H9 (cell line): Measurements from ENCODE around the gene MTCL1. TPM values are rescaled to one million over a fixed set of nuclear protein-coding genes. Genes with fewer than 3 reads are reported as not detected.

Source experiments
- DNase-seq: peaks from one replicate; pipeline ENCODE4 v3.0.0-alpha.2; 2017
- H2AFZ ChIP-seq: one replicate; pipeline ENCODE4 v1.6.1; 2013; ENCODE audit warnings: mild to moderate bottlenecking, low read length, control low read depth, moderate library complexity
- H2AK5ac ChIP-seq: 2 replicates; pipeline ENCODE4 v1.6.1; 2013; ENCODE audit warnings: low read length, control low read depth, mixed read lengths; ENCODE audit not compliant: insufficient read length
- H2BK120ac ChIP-seq: one replicate; pipeline ENCODE4 v1.6.1; 2013; ENCODE audit warnings: low read depth, mild to moderate bottlenecking, low read length, control low read depth, inconsistent platforms; ENCODE audit not compliant: poor library complexity, severe bottlenecking
- H2BK12ac ChIP-seq: 2 replicates; pipeline ENCODE4 v1.6.1; 2013; ENCODE audit warnings: low read length, control low read depth, mixed read lengths, low read depth; ENCODE audit not compliant: insufficient read length
- H2BK15ac ChIP-seq: 2 replicates; pipeline ENCODE4 v1.6.1; 2013; ENCODE audit warnings: low read depth, low read length, control low read depth
- H2BK20ac ChIP-seq: one replicate; pipeline ENCODE4 v1.6.1; 2013; ENCODE audit warnings: low read depth, mild to moderate bottlenecking, low read length, control low read depth, inconsistent platforms; ENCODE audit not compliant: poor library complexity, severe bottlenecking
- H2BK5ac ChIP-seq: 2 replicates; pipeline ENCODE4 v1.6.1; 2013; ENCODE audit warnings: low read length, control low read depth, mixed read lengths; ENCODE audit not compliant: insufficient read length
- H3K14ac ChIP-seq: 2 replicates; pipeline ENCODE4 v1.6.1; 2013; ENCODE audit warnings: low read length, control low read depth; ENCODE audit not compliant: insufficient read depth
- H3K18ac ChIP-seq: 2 replicates; pipeline ENCODE4 v1.6.1; 2013; ENCODE audit warnings: low read depth, mild to moderate bottlenecking, mixed read lengths, low read length, control low read depth; ENCODE audit not compliant: insufficient read length
- H3K23ac ChIP-seq: 2 replicates; pipeline ENCODE4 v1.6.1; 2013; ENCODE audit warnings: low read length, control low read depth, mixed read lengths, low read depth; ENCODE audit not compliant: insufficient read length
- H3K23me2 ChIP-seq: 2 replicates; pipeline ENCODE4 v1.6.1; 2013; ENCODE audit warnings: low read depth, mild to moderate bottlenecking, mixed read lengths, low read length, control low read depth; ENCODE audit not compliant: insufficient read length, poor library complexity, severe bottlenecking
- H3K27ac ChIP-seq: 2 replicates; pipeline ENCODE4 v1.5.1; 2013; ENCODE audit warnings: low read length, control low read depth, mixed read lengths, low read depth; ENCODE audit not compliant: insufficient read length
- H3K27me3 ChIP-seq: 2 replicates; pipeline ENCODE4 v1.6.1; 2013; ENCODE audit warnings: low read length, control low read depth, inconsistent platforms; ENCODE audit not compliant: insufficient read depth
- H3K4ac ChIP-seq: 2 replicates; pipeline ENCODE4 v1.6.1; 2013; ENCODE audit warnings: low read depth, mild to moderate bottlenecking, control low read depth, inconsistent platforms, low read length, moderate library complexity
- H3K4me1 ChIP-seq: 2 replicates; pipeline ENCODE4 v1.6.1; 2013; ENCODE audit warnings: low read length, control low read depth, inconsistent platforms; ENCODE audit not compliant: insufficient read depth
- H3K4me2 ChIP-seq: 2 replicates; pipeline ENCODE4 v1.6.1; 2013; ENCODE audit warnings: low read length, control low read depth, mixed read lengths; ENCODE audit not compliant: insufficient read length, insufficient read depth
- H3K56ac ChIP-seq: 2 replicates; pipeline ENCODE4 v1.6.1; 2013; ENCODE audit warnings: low read depth, mild to moderate bottlenecking, mixed read lengths, low read length, control low read depth; ENCODE audit not compliant: insufficient read length
- H3K79me1 ChIP-seq: 2 replicates; pipeline ENCODE4 v1.6.1; 2013; ENCODE audit warnings: low read depth, mild to moderate bottlenecking, moderate library complexity, low read length, control low read depth, inconsistent platforms; ENCODE audit not compliant: insufficient read depth, poor library complexity, severe bottlenecking
- H3K79me2 ChIP-seq: 2 replicates; pipeline ENCODE4 v1.6.1; 2013; ENCODE audit warnings: low read length, control low read depth, inconsistent platforms; ENCODE audit not compliant: insufficient read depth
- H3K9ac ChIP-seq: 2 replicates; pipeline ENCODE4 v1.6.1; 2013; ENCODE audit warnings: low read length, control low read depth, mixed read lengths; ENCODE audit not compliant: insufficient read length; ENCODE audit errors: extremely low read depth
- H3K9me3 ChIP-seq: one replicate; pipeline ENCODE4 v1.6.1; 2013; ENCODE audit warnings: low read depth, low read length, inconsistent platforms; ENCODE audit not compliant: control insufficient read depth
- H3T11ph ChIP-seq: one replicate; pipeline ENCODE4 v1.6.1; 2013; ENCODE audit warnings: mild to moderate bottlenecking, low read length, control low read depth, inconsistent platforms
- H4K20me1 ChIP-seq: one replicate; pipeline ENCODE4 v1.6.1; 2013; ENCODE audit not compliant: control insufficient read depth, insufficient read length, insufficient read depth
- H4K5ac ChIP-seq: 2 replicates; pipeline ENCODE4 v1.6.1; 2013; ENCODE audit warnings: low read depth, mild to moderate bottlenecking, mixed read lengths, low read length, control low read depth; ENCODE audit not compliant: insufficient read length
- H4K8ac ChIP-seq: replicated peaks from 2 replicates; pipeline ENCODE4 v1.6.1; 2013; ENCODE audit warnings: low read length, control low read depth, mixed read lengths, low read depth; ENCODE audit not compliant: insufficient read length
- H4K91ac ChIP-seq: 2 replicates; pipeline ENCODE4 v1.6.1; 2013; ENCODE audit warnings: low read depth, mild to moderate bottlenecking, moderate library complexity, mixed read lengths, low read length, control low read depth; ENCODE audit not compliant: insufficient read length
- H3K27ac Mint-ChIP-seq, 3 experiments: 2 replicates in 2 of 3; 3 replicates in 1 of 3; pipeline ENCODE4 v1.8.0; 2020 to 2021; ENCODE audit warnings: mixed read lengths in 3 of 3, mild to moderate bottlenecking in 1 of 3, moderate library complexity in 1 of 3
- H3K27me3 Mint-ChIP-seq: 2 replicates; pipeline ENCODE4 v1.8.0; 2021; ENCODE audit warnings: low read depth, mild to moderate bottlenecking, moderate library complexity, mixed read lengths
- H3K36me3 Mint-ChIP-seq, 3 experiments: 2 replicates in 2 of 3; 3 replicates in 1 of 3; pipeline ENCODE4 v1.8.0; 2020 to 2021; ENCODE audit warnings: low read depth in 3 of 3, mixed read lengths in 3 of 3; ENCODE audit not compliant: insufficient read depth in 1 of 3
- H3K4me1 Mint-ChIP-seq, 2 experiments: 2 replicates each; pipeline ENCODE4 v1.8.0; 2020; ENCODE audit warnings: mixed read lengths in 2 of 2
- H3K4me3 Mint-ChIP-seq, 2 experiments: 2 replicates in 1 of 2; 3 replicates in 1 of 2; pipeline ENCODE4 v1.8.0; 2020 to 2021; ENCODE audit warnings: mild to moderate bottlenecking in 2 of 2, mixed read lengths in 2 of 2, moderate library complexity in 1 of 2
- H3K9me3 Mint-ChIP-seq, 2 experiments: 2 replicates in 1 of 2; 3 replicates in 1 of 2; pipeline ENCODE4 v1.8.0; 2020; ENCODE audit warnings: mild to moderate bottlenecking in 2 of 2, mixed read lengths in 2 of 2, moderate library complexity in 1 of 2
- CTCF ChIP-seq: fragments of 200-600 bp; sonication (generic); conservative IDR thresholded peaks from 3 replicates; pipeline ENCODE4 v1.8.0; 2021; ENCODE audit warnings: antibody characterized with exemption, mild to moderate bottlenecking
- WGBS: extraction: QIAGEN DNeasy Blood & Tissue Kit; methylation state at CpG from one replicate; pipeline ENCODE4 v1.1.7; 2013; ENCODE audit warnings: missing lambda C conversion rate, low lambda C conversion rate, mixed read lengths; ENCODE audit not compliant: insufficient read length; ENCODE audit errors: extremely low coverage; 5-methylcytosine and 5-hydroxymethylcytosine counted together
- total RNA-seq: library from RNA; stranded (reverse); gene quantifications from 2 replicates; pipeline ENCODE4 v1.2.1, GENCODE V29; 2021

Gene MTCL1
- total RNA-seq, 1 experiment from 2014 or later: 50.7 TPM

- no peak overlapping the region for H2BK120ac ChIP-seq
- H2BK5ac ChIP-seq: no peak overlapping the region
- no peaks in the 10 kb centered on the region for H3K9me3 ChIP-seq
- no peak overlapping the region for H2BK15ac ChIP-seq
- H2AFZ ChIP-seq: no peak overlapping the region
- Mint-ChIP-seq H3K4me3 (no peak overlapping the region), H3K27ac (no peak overlapping the region; a peak in 2 of 7 replicates), H3K4me1 (peaks cover 21 to 26% of the 10 kb centered on the region in 2 experiments), H3K9me3 (peaks cover 0 to 3% of the 10 kb centered on the region in 2 experiments; a peak in 2 of 5 replicates), H3K36me3 (peaks cover 17 to 53% (median 43%) of the 10 kb centered on the region in 3 experiments), H3K27me3 (no peaks in the 10 kb centered on the region)
- H2BK20ac ChIP-seq: no peak overlapping the region
- H3K4me2 ChIP-seq: no peak overlapping the region
- H3K56ac ChIP-seq: no peak overlapping the region
- H3K14ac ChIP-seq: no peak overlapping the region
- no peaks in the 10 kb centered on the region for H3K79me1 ChIP-seq
- H3K4me1 ChIP-seq: no peaks in the 10 kb centered on the region; the same call in 1 of the 2 replicates
- no peaks in the 10 kb centered on the region for H4K20me1 ChIP-seq
- no peak for DNase-seq
- H3K4ac ChIP-seq: no peak overlapping the region
- H3K9ac ChIP-seq: no peak overlapping the region
- no CpG with 5 or more reads among the region's 7 CpGs for WGBS
- H4K8ac ChIP-seq: no peak overlapping the region
- no peak overlapping the region for H4K91ac ChIP-seq
- no peaks in the 10 kb centered on the region for H3K27me3 ChIP-seq
- no peak overlapping the region for H3K18ac ChIP-seq
- no peak for TF ChIP-seq CTCF
- no peak overlapping the region for H3T11ph ChIP-seq
- H2BK12ac ChIP-seq: no peak overlapping the region
- no peak overlapping the region for H3K23ac ChIP-seq
- H3K23me2 ChIP-seq: no peaks in the 10 kb centered on the region
- H2AK5ac ChIP-seq: no peak overlapping the region
- no peaks in the 10 kb centered on the region for H3K79me2 ChIP-seq
- H3K27ac ChIP-seq: no peak overlapping the region
- no peak overlapping the region for H4K5ac ChIP-seq
Observed at GRCh38 chr18:8828300-8828699, 122.9 kb downstream of the MTCL1 start.
